ENCODE data around the gene ACVR1B. TPM values are rescaled to one million over a fixed set of nuclear protein-coding genes. Genes with fewer than 3 reads are reported as not detected.

ACVR1B gene
- total and polyA plus RNA-seq, 4 donors: 4.0 to 21.9 (median 12.0) TPM

- TF ChIP-seq ZBTB33 (IDR thresholded peaks at IDR 0.05) (no peak), GABPA (IDR thresholded peaks at IDR 0.05 in 1 of 2, conservative IDR thresholded peaks at IDR 0.05 in 1 of 2) (no peak), CTCF (IDR thresholded peaks at IDR 0.05; ENCODE audit: low read depth, low read length, missing input control) (no peak), ATF3 (IDR thresholded peaks at IDR 0.05) (no peak), MAX (IDR thresholded peaks at IDR 0.05) (peak; percentile 78)
These were observed 28.6 kb upstream of the ACVR1B start (continued) for GRCh38 chr12:51922762-51923505.

- DNase-seq (ENCODE audit: low spot score): peak; percentile 57
- H3K4me1 ChIP-seq (ENCODE audit: control insufficient read depth in 4 of 4, insufficient read depth in 4 of 4, low read length in 3 of 4): peaks cover 17 to 34% (median 26%) of the 10 kb centered on the region in 4 donors
- no peaks in the 10 kb centered on the region for H3K27me3 ChIP-seq (ENCODE audit: control insufficient read depth in 4 of 4, insufficient read depth in 4 of 4, low read length in 3 of 4)
- H3K4me3 ChIP-seq (ENCODE audit: low read depth in 1 of 3, low read length in 3 of 3): no peak overlapping the region
- no peak overlapping the region for H3K9ac ChIP-seq (ENCODE audit: low read depth in 1 of 2, low read length in 2 of 2)
- H3K9me3 ChIP-seq (ENCODE audit: control insufficient read depth in 4 of 4, low read length in 3 of 4): no peaks in the 10 kb centered on the region
- peak; percentile 56 for TF ChIP-seq CTCF (IDR thresholded peaks at IDR 0.05; ENCODE audit: low read depth, low read length, missing input control)
- no peak for TF ChIP-seq MAX (IDR thresholded peaks at IDR 0.05)
- TF ChIP-seq REST (IDR thresholded peaks at IDR 0.05): no peak
- TF ChIP-seq TAF1 (conservative IDR thresholded peaks at IDR 0.05): no peak
- no peak for TF ChIP-seq RXRA (IDR thresholded peaks at IDR 0.05)
- no peak for TF ChIP-seq GABPA (IDR thresholded peaks at IDR 0.05 in 1 of 2, conservative IDR thresholded peaks at IDR 0.05 in 1 of 2)
- TF ChIP-seq FOXA2 (IDR thresholded peaks at IDR 0.05): no peak
- TF ChIP-seq ZBTB33 (IDR thresholded peaks at IDR 0.05): no peak
- peak; percentile 41 to 66 for TF ChIP-seq RAD21 (IDR thresholded peaks at IDR 0.05)
- no peak for TF ChIP-seq FOXA1 (IDR thresholded peaks at IDR 0.05)
- TF ChIP-seq NR2F2 (IDR thresholded peaks at IDR 0.05): no peak
- TF ChIP-seq ATF3 (IDR thresholded peaks at IDR 0.05): no peak
- no peak for TF ChIP-seq HNF4A (conservative IDR thresholded peaks at IDR 0.05)
- peak overlapping the region; percentile 72 to 81 for H3K27ac ChIP-seq (ENCODE audit: low read depth in 1 of 2, low read length in 2 of 2)
- H3K36me3 ChIP-seq (ENCODE audit: control insufficient read depth in 4 of 4, insufficient read depth in 3 of 4, low read depth in 1 of 4, low read length in 3 of 4): no peaks in the 10 kb centered on the region
- WGBS: 51% methylated on average over 31 of the region's 31 CpGs
These were observed 27.8 kb upstream of the ACVR1B start for GRCh38 chr12:51923506-51924365.

Measured in liver (tissue), 9 donors.